ENCODE results near the gene CER1.

DNA sequence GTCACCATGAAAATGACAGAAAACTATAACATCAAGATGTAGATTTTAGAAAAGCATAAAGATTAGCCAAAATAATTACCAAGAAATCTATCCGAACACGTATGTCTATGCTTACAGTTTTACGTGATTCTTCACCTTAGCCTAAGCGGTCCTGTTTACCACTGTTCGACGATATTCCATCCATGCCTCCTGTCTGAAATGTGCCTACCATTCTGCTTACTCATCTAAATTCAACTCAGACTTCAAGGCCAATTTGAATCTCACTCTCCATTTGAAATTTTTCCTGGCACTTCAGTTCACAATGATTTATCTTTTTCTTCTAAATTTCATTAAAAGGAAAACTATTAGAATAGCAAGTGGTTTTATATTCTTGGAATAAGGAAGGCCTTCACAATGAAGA, 44.7 kb downstream of the CER1 start:
- no peak for TF ChIP-seq POLR2A (IDR thresholded peaks at IDR 0.05; ENCODE audit: low read depth, low read length)
- no peak for TF ChIP-seq POLR2AphosphoS5 (IDR thresholded peaks at IDR 0.05; ENCODE audit: low read depth, low read length)
- TF ChIP-seq TAF1 (IDR thresholded peaks at IDR 0.05; ENCODE audit: borderline replicate concordance, low read depth, low read length): no peak
